Mesenchymal stem cell (in vitro differentiated cells and primary cell): Measurements from ENCODE around the gene CCDC169.

Experiments used
- DNase-seq: peaks from one replicate; pipeline ENCODE4 v3.0.0-alpha.2; 2013
- H2AFZ ChIP-seq: one replicate; pipeline ENCODE4 v1.6.1; 2013; ENCODE audit warnings: low read depth, mild to moderate bottlenecking, control low read depth, inconsistent platforms, low read length, moderate library complexity
- H2AK5ac ChIP-seq: 2 replicates; pipeline ENCODE4 v1.6.1; 2013; ENCODE audit warnings: low read length, moderate library complexity, mild to moderate bottlenecking, inconsistent platforms; ENCODE audit not compliant: severe bottlenecking
- H2BK120ac ChIP-seq: one replicate; pipeline ENCODE4 v1.6.1; 2013; ENCODE audit warnings: low read depth, mild to moderate bottlenecking, inconsistent platforms, low read length, moderate library complexity
- H2BK12ac ChIP-seq, 2 experiments: one replicate each; pipeline ENCODE4 v1.6.1; 2013; ENCODE audit warnings: inconsistent platforms in 2 of 2, low read length in 2 of 2, mild to moderate bottlenecking in 2 of 2, moderate library complexity in 2 of 2, control low read depth in 1 of 2
- H2BK15ac ChIP-seq: one replicate; pipeline ENCODE4 v1.6.1; 2013; ENCODE audit warnings: mild to moderate bottlenecking, low read depth, inconsistent platforms; ENCODE audit not compliant: poor library complexity, severe bottlenecking
- H2BK5ac ChIP-seq: 2 replicates; pipeline ENCODE4 v1.6.1; 2013; ENCODE audit warnings: low read depth, mild to moderate bottlenecking, low read length, control low read depth, inconsistent platforms; ENCODE audit not compliant: poor library complexity, severe bottlenecking
- H3K14ac ChIP-seq, 2 experiments: one replicate each; pipeline ENCODE4 v1.6.1; 2013; ENCODE audit warnings: inconsistent platforms in 2 of 2, low read length in 2 of 2, control low read depth in 1 of 2, mild to moderate bottlenecking in 1 of 2, moderate library complexity in 1 of 2
- H3K18ac ChIP-seq, 2 experiments: one replicate each; pipeline ENCODE4 v1.6.1; 2013; ENCODE audit warnings: inconsistent platforms in 2 of 2, low read length in 2 of 2, control low read depth in 1 of 2, low read depth in 1 of 2, mild to moderate bottlenecking in 1 of 2
- H3K23ac ChIP-seq, 2 experiments: one replicate each; pipeline ENCODE4 v1.6.1; 2013; ENCODE audit warnings: inconsistent platforms in 2 of 2, low read length in 2 of 2, mild to moderate bottlenecking in 2 of 2, moderate library complexity in 2 of 2, control low read depth in 1 of 2
- H3K27ac ChIP-seq: 2 replicates; pipeline ENCODE4 v1.5.1; 2013; ENCODE audit warnings: mild to moderate bottlenecking, moderate library complexity, low read length, control low read depth, inconsistent platforms; ENCODE audit not compliant: poor library complexity, severe bottlenecking
- H3K27me3 ChIP-seq, 2 experiments: 2 replicates each; pipeline versions ENCODE4 v1.6.1 to v1.7.0; 2013; ENCODE audit warnings: low read length in 2 of 2, mild to moderate bottlenecking in 2 of 2, moderate library complexity in 2 of 2, control low read depth in 1 of 2, inconsistent platforms in 1 of 2; ENCODE audit not compliant: control insufficient read depth in 1 of 2, insufficient read depth in 1 of 2
- H3K36me3 ChIP-seq, 2 experiments: 2 replicates each; pipeline versions ENCODE4 v1.6.1 to v1.7.0; 2013; ENCODE audit warnings: low read length in 2 of 2, control low read depth in 1 of 2, inconsistent platforms in 1 of 2, low read depth in 1 of 2, mild to moderate bottlenecking in 1 of 2; ENCODE audit not compliant: insufficient read depth in 2 of 2, control insufficient read depth in 1 of 2
- H3K4ac ChIP-seq, 2 experiments: one replicate each; pipeline ENCODE4 v1.6.1; 2013; ENCODE audit warnings: inconsistent platforms in 2 of 2, low read length in 2 of 2, mild to moderate bottlenecking in 2 of 2, moderate library complexity in 2 of 2, control low read depth in 1 of 2, low read depth in 1 of 2
- H3K4me1 ChIP-seq: 2 replicates; pipeline ENCODE4 v1.6.1; 2013; ENCODE audit warnings: low read depth, low read length, control low read depth; ENCODE audit not compliant: control insufficient read depth, insufficient read depth
- H3K4me2 ChIP-seq: 2 replicates; pipeline ENCODE4 v1.6.1; 2013; ENCODE audit warnings: low read length, mild to moderate bottlenecking, inconsistent platforms; ENCODE audit not compliant: poor library complexity, severe bottlenecking
- H3K4me3 ChIP-seq, 2 experiments: 2 replicates each; pipeline versions ENCODE4 v1.5.1 to v1.7.0; 2013; ENCODE audit warnings: low read length in 2 of 2, mild to moderate bottlenecking in 2 of 2, control low read depth in 1 of 2, low read depth in 1 of 2; ENCODE audit not compliant: insufficient read depth in 1 of 2
- H3K79me1 ChIP-seq: replicated peaks from 2 replicates; pipeline ENCODE4 v1.6.1; 2013; ENCODE audit warnings: mild to moderate bottlenecking, control low read depth, low read length, inconsistent platforms; ENCODE audit not compliant: poor library complexity, severe bottlenecking
- H3K9ac ChIP-seq: 2 replicates; pipeline ENCODE4 v1.7.0; 2013; ENCODE audit warnings: mild to moderate bottlenecking, low read length, moderate library complexity
- H3K9me3 ChIP-seq: 2 replicates; pipeline ENCODE4 v1.7.0; 2013; ENCODE audit warnings: mild to moderate bottlenecking, low read length; ENCODE audit not compliant: control insufficient read depth
- H4K8ac ChIP-seq: one replicate; pipeline ENCODE4 v1.6.1; 2013; ENCODE audit warnings: inconsistent platforms, mild to moderate bottlenecking, low read length, moderate library complexity
- H4K91ac ChIP-seq: one replicate; pipeline ENCODE4 v1.6.1; 2013; ENCODE audit warnings: mild to moderate bottlenecking, low read length, inconsistent platforms
- WGBS: methylation state at CpG from one replicate; pipeline ENCODE4 v1.1.7; 2013; ENCODE audit warnings: mixed read lengths; 5-methylcytosine and 5-hydroxymethylcytosine counted together

CCDC169 gene

DNA sequence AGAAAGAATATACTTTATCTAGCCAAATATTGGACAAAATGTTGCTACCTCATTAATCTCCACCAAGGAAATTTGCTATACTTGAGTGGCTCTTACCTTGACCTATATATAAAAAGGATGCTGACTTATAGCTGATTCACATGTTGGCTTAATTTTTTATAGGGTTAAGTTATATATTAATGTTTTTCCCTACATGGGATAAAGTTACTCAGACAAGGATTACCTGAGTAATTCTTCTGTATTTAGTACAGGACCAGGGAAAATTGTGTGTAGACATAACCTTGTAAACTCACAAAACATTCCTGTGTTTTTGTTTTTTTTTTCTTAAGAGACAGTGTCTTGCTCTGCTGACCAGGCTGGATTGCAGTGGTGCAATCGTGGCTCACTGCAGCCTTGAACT, 52.6 kb downstream of the CCDC169 start:
- peaks cover 0 to 13% of the 10 kb centered on the region in 2 experiments for H3K36me3 ChIP-seq
- no peak overlapping the region for H2BK15ac ChIP-seq
- H3K4me1 ChIP-seq = no peaks in the 10 kb centered on the region
- no peak for DNase-seq
- no peak overlapping the region for H2BK5ac ChIP-seq
- peaks cover 14% of the 10 kb centered on the region for H3K9me3 ChIP-seq
- no peak overlapping the region for H3K18ac ChIP-seq
- no peaks in the 10 kb centered on the region for H3K27me3 ChIP-seq
- H2BK12ac ChIP-seq = no peak overlapping the region
- no peak overlapping the region for H3K9ac ChIP-seq
- 69% methylated on average over 1 of the region's 1 CpG for WGBS
- H4K8ac ChIP-seq = no peak overlapping the region
- H3K79me1 ChIP-seq = no peaks in the 10 kb centered on the region
- no peak overlapping the region for H3K4ac ChIP-seq
- H3K23ac ChIP-seq = no peak overlapping the region
- no peak overlapping the region for H3K14ac ChIP-seq
- H3K27ac ChIP-seq = no peak overlapping the region
- H2BK120ac ChIP-seq = no peak overlapping the region
- no peak overlapping the region for H2AFZ ChIP-seq
- H3K4me2 ChIP-seq = no peak overlapping the region
- H4K91ac ChIP-seq = no peak overlapping the region
- no peak overlapping the region for H2AK5ac ChIP-seq
- no peak overlapping the region for H3K4me3 ChIP-seq

DNA sequence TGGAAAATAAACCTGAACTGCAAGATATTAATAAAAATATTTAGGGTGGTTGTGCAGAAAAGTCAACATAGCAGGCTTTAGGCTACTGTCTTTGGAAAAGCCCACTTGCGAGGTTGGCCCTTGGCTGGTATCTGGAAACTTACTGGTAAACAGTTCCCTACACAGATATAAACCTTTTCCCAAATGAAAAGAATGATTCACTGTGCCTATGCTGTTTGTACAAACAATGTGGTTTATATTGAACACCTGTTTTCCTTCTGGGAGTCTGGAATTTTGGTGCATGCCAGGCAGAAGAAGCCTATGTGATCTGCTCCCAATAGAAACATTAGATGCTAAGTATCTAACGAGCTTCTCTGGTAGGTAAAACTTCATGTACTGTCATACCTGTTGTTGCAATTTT, 53.5 kb downstream of the CCDC169 start:
- H2BK120ac ChIP-seq = no peak overlapping the region
- H2AK5ac ChIP-seq = no peak overlapping the region
- H3K23ac ChIP-seq = no peak overlapping the region
- 65% methylated on average over 2 of the region's 2 CpGs for WGBS
- H2BK15ac ChIP-seq = no peak overlapping the region
- H3K4me2 ChIP-seq = no peak overlapping the region
- H3K18ac ChIP-seq = no peak overlapping the region
- no peaks in the 10 kb centered on the region for H3K27me3 ChIP-seq
- H4K91ac ChIP-seq = no peak overlapping the region
- no peak overlapping the region for H2BK5ac ChIP-seq
- H3K27ac ChIP-seq = no peak overlapping the region
- no peaks in the 10 kb centered on the region for H3K79me1 ChIP-seq
- peaks cover 14% of the 10 kb centered on the region for H3K9me3 ChIP-seq
- no peak overlapping the region for H3K4me3 ChIP-seq
- H4K8ac ChIP-seq = no peak overlapping the region
- peak; percentile 9 for DNase-seq
- H2AFZ ChIP-seq = no peak overlapping the region
- H3K4ac ChIP-seq = no peak overlapping the region
- H3K9ac ChIP-seq = no peak overlapping the region
- no peak overlapping the region for H2BK12ac ChIP-seq
- no peak overlapping the region for H3K14ac ChIP-seq
- H3K4me1 ChIP-seq = no peaks in the 10 kb centered on the region
- peaks cover 0 to 13% of the 10 kb centered on the region in 2 experiments for H3K36me3 ChIP-seq

DNA sequence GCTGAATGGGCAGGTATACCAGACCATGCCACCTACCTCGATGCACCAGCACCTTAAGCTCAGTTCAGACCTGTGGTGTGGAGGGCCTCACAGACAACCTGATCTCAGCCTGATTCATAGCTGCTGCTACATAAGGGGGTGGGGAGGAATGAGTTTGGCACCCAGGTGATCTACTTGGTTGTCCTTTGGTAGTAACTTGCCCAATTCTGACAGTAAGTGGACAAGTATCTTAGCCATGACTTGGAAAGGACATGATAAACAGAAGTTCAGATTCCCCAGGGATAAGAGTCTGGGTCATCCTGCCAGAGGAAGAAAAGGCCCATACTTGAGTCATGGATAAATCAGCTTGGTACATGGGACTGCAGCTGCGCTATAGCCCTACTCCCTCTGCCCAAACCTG, 54.9 kb downstream of the CCDC169 start:
- no peaks in the 10 kb centered on the region for H3K4me1 ChIP-seq
- H2BK12ac ChIP-seq = no peak overlapping the region
- WGBS = 88% methylated on average over 2 of the region's 2 CpGs
- no peak for DNase-seq
- no peak overlapping the region for H3K4ac ChIP-seq
- no peak overlapping the region for H3K18ac ChIP-seq
- H4K91ac ChIP-seq = no peak overlapping the region
- H3K23ac ChIP-seq = no peak overlapping the region
- no peak overlapping the region for H2AK5ac ChIP-seq
- no peak overlapping the region for H3K27ac ChIP-seq
- H4K8ac ChIP-seq = no peak overlapping the region
- no peaks in the 10 kb centered on the region for H3K79me1 ChIP-seq
- H2BK120ac ChIP-seq = no peak overlapping the region
- no peak overlapping the region for H2BK5ac ChIP-seq
- H3K27me3 ChIP-seq = no peaks in the 10 kb centered on the region
- H3K4me2 ChIP-seq = no peak overlapping the region
- H2BK15ac ChIP-seq = no peak overlapping the region
- H3K9ac ChIP-seq = no peak overlapping the region
- peaks cover 13% of the 10 kb centered on the region for H3K9me3 ChIP-seq
- H3K4me3 ChIP-seq = no peak overlapping the region
- H2AFZ ChIP-seq = no peak overlapping the region
- peaks cover 0 to 13% of the 10 kb centered on the region in 2 experiments for H3K36me3 ChIP-seq
- H3K14ac ChIP-seq = no peak overlapping the region

DNA sequence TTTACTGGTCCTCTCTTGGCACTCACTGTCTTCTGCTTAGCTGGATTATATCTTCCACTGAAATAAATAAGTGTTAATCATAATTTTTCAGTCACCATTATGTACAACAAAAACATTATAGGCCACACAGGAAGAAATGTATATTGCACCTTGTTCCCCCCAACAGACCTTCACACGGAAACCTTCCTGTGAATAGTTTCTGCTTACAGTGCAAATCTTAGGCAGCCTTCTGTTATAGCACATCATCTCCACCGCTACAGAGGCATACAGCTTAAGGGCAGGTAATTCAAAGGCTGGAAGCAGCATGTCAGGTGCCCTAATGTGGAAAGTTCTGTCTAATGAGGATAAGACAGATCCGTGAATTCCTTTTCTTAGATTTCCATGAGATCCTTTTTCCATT, 66.4 kb downstream of the CCDC169 start:
- Histone ChIP-seq H3K27me3 (no peaks in the 10 kb centered on the region), H3K4ac (no peak overlapping the region), H2BK5ac (no peak overlapping the region), H2BK15ac (no peak overlapping the region), H3K18ac (no peak overlapping the region), H3K23ac (no peak overlapping the region), H2AK5ac (no peak overlapping the region), H2AFZ (no peak overlapping the region), H3K27ac (no peak overlapping the region), H3K4me2 (no peak overlapping the region), H2BK12ac (no peak overlapping the region), H3K4me3 (no peak overlapping the region), H3K9ac (no peak overlapping the region), H3K14ac (no peak overlapping the region), H3K9me3 (peaks cover 19% of the 10 kb centered on the region), H4K91ac (no peak overlapping the region), H3K79me1 (no peaks in the 10 kb centered on the region), H4K8ac (no peak overlapping the region), H2BK120ac (no peak overlapping the region), H3K36me3 (no peaks in the 10 kb centered on the region), H3K4me1 (no peaks in the 10 kb centered on the region)
- no peak for DNase-seq
- WGBS = 50% methylated on average over 2 of the region's 3 CpGs
